RPMI8226 (cell line): Measurements from ENCODE around the gene NAA40.
"Not testable (repeated sequence)": the region's sequence is repeated elsewhere in the genome, so short reads cannot be mapped to it uniquely, and the experiment has no call there.

Experiments used
- DNase-seq: peaks from one replicate; pipeline ENCODE4 v3.0.0-alpha.2; 2015

The NAA40 gene

DNA sequence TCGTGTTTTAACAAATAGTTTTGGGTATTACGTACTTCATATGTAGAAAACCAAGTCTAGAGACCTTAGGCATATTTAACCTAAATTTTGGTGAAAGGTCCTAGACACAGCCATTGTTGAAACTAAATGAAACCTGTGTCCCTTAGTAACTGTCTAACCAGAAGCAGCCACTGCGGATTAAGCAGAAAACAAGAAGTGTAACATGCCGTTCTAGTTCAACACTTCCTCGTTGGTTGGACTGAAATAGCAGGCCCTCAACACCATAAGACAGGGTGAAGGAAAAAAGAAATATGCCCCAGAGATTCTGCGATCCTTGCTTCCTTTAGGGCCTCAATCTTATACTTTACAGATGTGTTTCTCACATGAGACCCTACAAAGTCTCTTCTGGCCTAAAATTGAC is 2.0 kb downstream of the NAA40 start:
- DNase-seq: no peak

DNA sequence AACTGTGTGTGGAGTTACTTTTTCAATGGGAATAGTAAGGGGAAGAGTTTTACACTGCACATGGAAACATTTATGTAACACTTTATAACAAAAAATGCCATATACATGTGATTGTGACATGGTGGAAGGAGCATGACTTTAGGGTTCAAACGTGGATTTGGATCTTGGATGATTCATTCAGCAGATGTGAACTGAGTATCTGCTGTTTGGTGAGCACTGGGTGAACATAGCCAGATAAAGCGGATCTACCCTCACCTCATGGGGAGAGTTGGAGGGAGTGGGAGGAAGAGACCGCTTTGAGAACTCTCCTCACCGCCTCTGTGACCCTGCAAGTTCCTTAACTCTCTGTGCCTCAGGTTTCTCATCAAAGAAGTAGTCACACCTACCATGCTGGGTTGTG is 3.1 kb downstream of the NAA40 start:
- no peak for DNase-seq

DNA sequence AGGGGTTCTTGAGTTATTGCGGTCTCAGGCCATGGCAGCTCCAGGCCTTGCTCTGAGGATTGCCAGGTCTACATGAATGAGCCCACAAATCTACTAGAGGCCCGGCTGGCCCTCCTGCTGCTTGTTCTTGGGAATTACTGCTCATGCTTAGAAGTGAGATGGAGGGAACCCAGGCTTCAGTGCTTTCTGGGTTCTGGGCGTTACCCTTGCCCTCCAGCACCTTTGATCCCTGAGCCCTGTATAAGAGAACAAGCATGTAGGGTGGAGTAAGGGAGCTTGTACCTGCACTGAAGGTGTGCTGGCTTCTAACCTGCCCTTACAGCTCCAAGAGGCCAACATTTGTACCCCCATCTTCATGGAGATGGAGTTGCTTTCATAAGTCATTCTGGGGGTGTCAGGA is 4.0 kb downstream of the NAA40 start:
- DNase-seq: no peak

- DNase-seq: no peak
These were observed 6.2 kb downstream of the NAA40 start for GRCh38 chr11:63944987-63945386.

GRCh38 chr11:63945477-63946163 is 6.8 kb downstream of the NAA40 start:
- DNase-seq: peak; percentile 76

DNA sequence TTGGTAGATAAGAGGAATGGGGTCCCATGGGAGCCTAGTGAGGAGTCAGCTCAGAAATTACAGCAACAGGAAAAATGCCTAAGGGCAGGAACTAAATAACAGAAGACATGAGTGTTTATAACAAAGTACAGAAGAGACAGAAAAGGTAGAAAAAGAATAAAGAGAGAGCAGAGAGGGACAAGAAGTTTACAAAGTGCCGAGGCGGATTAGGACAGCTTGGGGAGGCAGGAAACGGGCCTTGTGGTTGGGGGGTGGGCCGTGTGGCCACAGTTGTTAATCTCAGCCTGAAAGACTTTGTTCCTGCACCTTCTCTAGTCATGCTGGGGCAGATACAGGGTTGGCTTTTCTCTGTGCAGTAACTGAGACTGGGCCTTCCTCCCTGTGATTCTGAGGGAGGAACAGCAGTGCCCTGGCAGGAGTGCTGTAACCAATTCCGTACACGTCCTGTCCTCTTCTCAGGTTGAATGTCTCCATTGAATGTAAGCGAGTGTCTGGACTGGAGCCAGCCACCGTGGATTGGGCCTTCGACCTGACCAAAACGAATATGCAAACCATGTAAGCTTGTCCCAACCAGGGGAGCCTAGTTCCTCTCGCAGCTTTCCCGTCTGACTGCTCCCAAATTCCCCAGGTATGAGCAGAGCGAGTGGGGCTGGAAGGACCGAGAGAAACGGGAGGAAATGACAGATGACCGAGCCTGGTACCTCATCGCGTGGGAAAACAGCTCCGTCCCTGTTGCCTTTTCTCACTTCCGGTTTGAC is 13.2 kb downstream of the NAA40 start:
- no peak for DNase-seq

- no peak for DNase-seq
These were observed 13.8 kb downstream of the NAA40 start for GRCh38 chr11:63952570-63952969.

DNA sequence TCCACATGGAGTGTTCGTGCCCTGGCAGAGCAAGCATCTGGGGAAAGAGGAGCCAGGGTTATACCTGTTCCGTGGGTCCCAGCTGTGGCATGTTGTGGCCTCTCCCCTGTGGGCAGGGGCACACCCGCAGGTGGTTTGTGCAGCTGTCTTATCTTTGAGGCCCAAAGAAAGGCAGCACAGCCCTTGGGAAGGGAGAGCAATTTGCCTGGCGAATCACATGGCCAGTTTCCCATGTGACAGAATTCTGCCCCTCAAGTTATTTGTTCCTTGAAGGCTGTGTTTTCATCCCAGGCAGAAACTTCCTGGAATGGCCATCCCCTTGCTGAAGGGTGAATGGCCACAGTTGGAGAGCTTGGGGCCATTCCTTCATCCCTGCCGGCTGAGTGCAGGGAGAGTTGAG is 19.2 kb downstream of the NAA40 start:
- no peak for DNase-seq

- no peak for DNase-seq
These were observed 23.0 kb downstream of the NAA40 start for GRCh38 chr11:63961608-63962412.

- not testable (repeated sequence) for DNase-seq
These were observed 25.1 kb downstream of the NAA40 start for GRCh38 chr11:63963895-63964294.

DNA sequence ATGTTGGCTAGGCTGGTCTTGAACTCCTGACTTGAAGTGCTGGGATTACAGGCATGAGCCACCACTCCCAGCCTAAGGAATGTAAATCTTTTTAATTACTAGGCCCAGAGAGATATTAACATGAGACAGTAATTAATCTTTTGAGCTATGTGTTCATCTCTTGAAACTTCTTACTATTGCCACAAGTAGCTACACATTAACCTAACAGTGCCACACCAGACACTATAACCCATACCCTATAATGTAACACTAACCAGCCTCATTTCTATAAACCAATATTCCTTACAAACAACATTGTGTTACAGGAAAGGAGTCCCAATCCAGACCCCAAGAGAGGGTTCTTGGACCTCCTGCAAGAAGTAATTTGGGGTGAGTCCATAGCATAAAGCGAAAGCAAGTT is 27.6 kb downstream of the NAA40 start:
- no peak for DNase-seq

DNA sequence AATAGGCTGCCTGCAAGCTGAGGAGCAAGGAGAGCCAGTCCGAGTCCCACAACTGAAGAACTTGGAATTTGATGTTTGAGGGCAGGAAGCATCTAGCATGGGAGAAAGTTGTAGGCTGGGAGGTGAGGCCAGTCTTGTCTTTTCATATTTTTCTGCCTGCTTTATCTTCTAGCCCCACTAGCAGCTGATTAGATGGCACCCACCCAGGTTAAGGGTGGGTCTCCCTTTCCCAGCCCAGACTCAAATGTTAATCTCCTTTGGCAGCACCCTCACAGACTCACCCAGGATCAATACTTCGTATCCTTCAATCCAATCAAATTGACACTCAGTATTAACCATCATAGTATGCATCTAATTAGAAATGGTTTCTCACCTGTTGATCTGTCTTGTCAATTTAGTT is 30.7 kb downstream of the NAA40 start:
- DNase-seq: no peak

DNA sequence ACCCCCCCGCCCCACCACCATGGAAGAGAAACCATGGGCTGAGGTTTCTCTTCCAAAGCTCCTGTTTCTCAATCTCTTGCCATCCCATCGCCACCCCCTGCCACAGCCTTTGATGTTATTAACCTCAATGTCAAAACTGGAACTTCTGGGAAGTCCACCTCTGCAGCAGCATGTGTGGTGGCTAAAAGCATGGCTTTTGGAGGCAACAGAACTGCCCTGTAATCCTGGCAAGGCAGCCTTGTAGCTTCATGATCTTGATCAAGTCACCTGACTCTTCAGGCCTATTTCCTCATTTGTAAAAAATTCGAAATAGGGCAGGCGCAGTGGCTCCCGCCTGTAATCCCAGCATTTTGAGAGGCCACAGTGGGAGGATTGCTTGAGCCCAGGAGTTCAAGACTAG is 32.1 kb downstream of the NAA40 start:
- DNase-seq: no peak

DNA sequence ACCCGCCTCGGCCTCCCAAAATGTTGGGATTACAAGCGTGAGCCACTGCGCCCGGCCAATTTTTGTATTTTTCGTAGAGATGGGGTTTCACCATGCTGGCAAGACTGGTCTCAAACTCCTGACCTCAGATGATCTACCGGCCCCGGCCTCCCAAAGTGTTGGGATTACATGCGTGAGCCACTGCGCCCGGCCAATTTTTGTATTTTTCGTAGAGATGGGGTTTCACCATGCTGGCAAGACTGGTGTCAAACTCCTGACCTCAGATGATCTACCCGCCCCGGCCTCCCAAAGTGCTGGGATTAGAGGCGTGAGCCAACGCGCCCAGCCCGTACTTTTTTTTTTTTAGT is 35.1 kb downstream of the NAA40 start:
- not testable (repeated sequence) for DNase-seq

GRCh38 chr11:63974259-63975143 is 35.7 kb downstream of the NAA40 start, which contains the start of gene COX8A:
COX8A (plus strand) TSS chr11:63974620; CDS start chr11:63974681, 61 bp downstream.
- DNase-seq: peak; percentile 100

DNA sequence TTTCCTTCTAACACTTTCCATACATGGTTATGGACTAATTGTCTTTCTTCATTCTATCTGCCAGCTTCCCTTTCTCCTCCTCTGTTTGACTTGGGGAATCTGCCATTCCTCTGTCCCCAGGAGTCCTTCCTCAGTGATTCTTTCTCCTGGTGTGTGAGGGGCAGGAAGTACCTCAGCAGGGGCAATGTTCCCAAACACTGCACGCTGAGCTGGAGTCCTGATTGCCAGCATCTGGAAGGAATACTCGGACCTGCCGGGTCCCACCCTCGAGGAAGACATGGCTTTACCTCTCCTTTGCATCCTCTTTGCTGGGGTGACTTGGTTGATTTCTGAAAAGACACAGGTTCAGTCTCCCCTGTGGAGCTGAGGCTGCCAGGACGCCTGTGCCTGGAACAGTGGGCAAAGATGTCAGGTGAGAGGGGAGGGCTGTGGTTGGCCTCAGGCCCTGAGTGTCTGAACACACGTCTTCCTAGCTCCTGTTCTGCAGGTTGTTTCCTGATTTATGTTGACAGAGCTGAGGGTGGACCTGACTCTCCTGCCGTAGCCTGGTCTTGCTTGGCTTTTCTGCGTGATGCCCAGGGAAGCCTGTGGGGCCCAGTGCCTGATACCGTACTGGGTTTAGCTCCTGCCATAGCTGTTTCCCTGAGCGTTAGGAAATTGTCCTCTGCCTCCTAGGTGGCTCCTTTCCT is 39.9 kb downstream of the NAA40 start:
- DNase-seq: no peak

GRCh38 chr11:63979426-63979825 is 40.6 kb downstream of the NAA40 start:
- DNase-seq: no peak

DNA sequence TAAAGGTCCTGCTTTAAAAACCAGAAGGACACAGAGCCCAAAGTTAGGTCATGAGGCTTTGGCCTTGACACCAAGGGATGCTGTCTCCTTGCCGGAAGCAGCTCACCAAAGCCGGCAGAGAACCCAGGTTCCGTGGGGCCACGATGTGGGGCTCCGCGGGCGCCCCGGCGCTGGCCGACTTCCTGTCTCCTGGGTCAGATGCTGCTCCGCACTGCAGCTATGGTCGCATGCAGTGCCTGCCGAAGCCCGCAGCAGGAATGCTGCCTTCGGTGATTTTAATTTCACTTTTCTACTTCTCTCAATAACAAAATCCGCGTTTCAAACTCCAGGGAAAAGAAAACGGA is 47.0 kb downstream of the NAA40 start:
- peak; percentile 85 for DNase-seq

GRCh38 chr11:63986156-63986931 is 47.5 kb downstream of the NAA40 start, which contains the start of gene OTUB1:
OTUB1 (plus strand) TSS chr11:63986438; CDS start chr11:63986457, 19 bp downstream.
- peak; percentile 95 for DNase-seq

GRCh38 chr11:63986932-63987513 is 48.2 kb downstream of the NAA40 start:
- peak; percentile 20 for DNase-seq

GRCh38 chr11:63991558-63991957 is 52.8 kb downstream of the NAA40 start:
- no peak for DNase-seq
